HTERT RPE-1 (cell line): ENCODE measurements around the gene GRID2IP.
"Not testable (repeated sequence)": the region's sequence is repeated elsewhere in the genome, so short reads cannot be mapped to it uniquely, and the experiment has no call there.

Experiments
- in situ Hi-C: fragments of 300-500 bp; cut with MboI; formaldehyde crosslinking; loops from 4 replicates; pipeline ENCODE4 v1.14.3; 2020; ENCODE audit warnings: low sequenced_read_pairs

Gene GRID2IP

GRCh38 chr7:6453734-6454133, 97.5 kb downstream of the GRID2IP start:
- in situ Hi-C loops: no loop called here

DNA sequence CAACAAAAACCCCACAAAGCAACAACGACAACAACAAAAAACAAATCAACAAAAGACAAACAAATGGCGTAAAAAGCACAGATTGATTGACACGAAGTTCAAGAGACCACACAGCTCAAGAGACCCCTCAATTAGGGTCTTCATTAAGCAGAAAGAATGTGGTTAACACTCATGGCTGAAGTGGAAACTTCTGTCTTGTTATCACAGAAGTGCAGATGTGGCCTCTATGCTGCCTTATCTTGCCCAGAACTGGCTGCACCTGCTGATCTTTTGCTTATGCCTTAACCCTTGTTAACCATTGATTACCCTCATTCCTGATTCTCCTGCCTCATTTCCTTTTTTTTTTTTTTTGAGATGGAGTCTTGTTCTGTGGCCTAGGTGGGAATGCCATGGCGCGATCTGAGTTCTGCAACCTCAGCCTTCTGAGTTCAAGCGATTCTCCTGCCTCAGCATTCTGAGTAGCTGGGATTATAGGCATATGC, 100.0 kb downstream of the GRID2IP start:
- in situ Hi-C loops: no loop called here

- in situ Hi-C loops: not testable (repeated sequence)
Measured at GRCh38 chr7:6450591-6450990, 100.7 kb downstream of the GRID2IP start.

- in situ Hi-C loops: not testable (repeated sequence)
Measured at GRCh38 chr7:6449884-6450283, 101.4 kb downstream of the GRID2IP start.

- in situ Hi-C loops: no loop called here
Measured at GRCh38 chr7:6448943-6449543, 102.2 kb downstream of the GRID2IP start.

GRCh38 chr7:6447581-6448199, 103.6 kb downstream of the GRID2IP start, which contains the start of gene DAGLB:
TSS of gene DAGLB (minus strand) at chr7:6447954. CDS start at chr7:6447842, 112 bp downstream.
- in situ Hi-C loops: no loop called here
